ENCODE measurements around the gene MEGF11.

MEGF11 gene

DNA sequence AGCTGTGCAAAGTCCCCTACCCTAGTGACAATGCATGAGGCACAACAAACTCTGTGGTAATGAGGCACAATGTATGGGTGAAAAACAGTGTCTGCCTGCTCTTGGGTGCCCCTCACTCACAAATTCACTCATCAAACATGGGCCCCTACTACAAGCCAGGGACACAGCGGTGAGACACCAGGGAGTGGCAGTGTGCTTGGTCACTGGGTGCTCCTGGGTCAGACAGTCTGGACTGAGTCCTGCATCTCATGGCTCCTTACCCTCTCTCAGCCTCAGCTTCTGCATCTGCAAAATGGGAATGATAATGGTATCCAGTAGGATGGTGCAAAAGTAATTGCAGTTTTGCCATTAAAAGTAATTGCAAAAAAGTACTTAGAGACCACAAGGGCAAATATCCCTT lies 184.7 kb downstream of the MEGF11 start:
- Histone ChIP-seq H3K4me2 (ENCODE audit: low read length) (no peak overlapping the region), H3K9ac (ENCODE audit: low read length) (no peak overlapping the region), H4K20me1 (ENCODE audit: insufficient read depth, low read length) (no peaks in the 10 kb centered on the region), H3K27me3 (ENCODE audit: insufficient read depth, low read length) (no peaks in the 10 kb centered on the region), H3K4me3 (ENCODE audit: low read depth, low read length, poor library complexity, severe bottlenecking) (no peak overlapping the region), H3F3A (ENCODE audit: insufficient read depth, low read length) (no peaks in the 10 kb centered on the region), H3K79me2 (ENCODE audit: insufficient read depth, low read length) (no peaks in the 10 kb centered on the region), H3K36me3 (ENCODE audit: insufficient read depth, low read length) (0 out of 2 replicates have a peak, but pooled peaks cover 1% of the 10 kb centered on the region), H2AFZ (ENCODE audit: low read length) (no peak overlapping the region), H3K9me2 (ENCODE audit: low read depth, low read length) (no peaks in the 10 kb centered on the region), H3K27ac (ENCODE audit: low read depth, low read length, poor library complexity, severe bottlenecking) (no peak overlapping the region), H3K4me1 (ENCODE audit: insufficient read depth, low read length, severe bottlenecking) (no peaks in the 10 kb centered on the region), H3K9me3 (ENCODE audit: low read length) (no peaks in the 10 kb centered on the region)
- TF ChIP-seq, protein P1, sequence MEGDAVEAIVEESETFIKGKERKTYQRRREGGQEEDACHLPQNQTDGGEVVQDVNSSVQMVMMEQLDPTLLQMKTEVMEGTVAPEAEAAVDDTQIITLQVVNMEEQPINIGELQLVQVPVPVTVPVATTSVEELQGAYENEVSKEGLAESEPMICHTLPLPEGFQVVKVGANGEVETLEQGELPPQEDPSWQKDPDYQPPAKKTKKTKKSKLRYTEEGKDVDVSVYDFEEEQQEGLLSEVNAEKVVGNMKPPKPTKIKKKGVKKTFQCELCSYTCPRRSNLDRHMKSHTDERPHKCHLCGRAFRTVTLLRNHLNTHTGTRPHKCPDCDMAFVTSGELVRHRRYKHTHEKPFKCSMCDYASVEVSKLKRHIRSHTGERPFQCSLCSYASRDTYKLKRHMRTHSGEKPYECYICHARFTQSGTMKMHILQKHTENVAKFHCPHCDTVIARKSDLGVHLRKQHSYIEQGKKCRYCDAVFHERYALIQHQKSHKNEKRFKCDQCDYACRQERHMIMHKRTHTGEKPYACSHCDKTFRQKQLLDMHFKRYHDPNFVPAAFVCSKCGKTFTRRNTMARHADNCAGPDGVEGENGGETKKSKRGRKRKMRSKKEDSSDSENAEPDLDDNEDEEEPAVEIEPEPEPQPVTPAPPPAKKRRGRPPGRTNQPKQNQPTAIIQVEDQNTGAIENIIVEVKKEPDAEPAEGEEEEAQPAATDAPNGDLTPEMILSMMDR (IDR thresholded peaks at IDR 0.05; ENCODE audit: low read length) = no peak
- no peak for TF ChIP-seq EZH2 (IDR thresholded peaks at IDR 0.05; ENCODE audit: borderline replicate concordance, low read length)

DNA sequence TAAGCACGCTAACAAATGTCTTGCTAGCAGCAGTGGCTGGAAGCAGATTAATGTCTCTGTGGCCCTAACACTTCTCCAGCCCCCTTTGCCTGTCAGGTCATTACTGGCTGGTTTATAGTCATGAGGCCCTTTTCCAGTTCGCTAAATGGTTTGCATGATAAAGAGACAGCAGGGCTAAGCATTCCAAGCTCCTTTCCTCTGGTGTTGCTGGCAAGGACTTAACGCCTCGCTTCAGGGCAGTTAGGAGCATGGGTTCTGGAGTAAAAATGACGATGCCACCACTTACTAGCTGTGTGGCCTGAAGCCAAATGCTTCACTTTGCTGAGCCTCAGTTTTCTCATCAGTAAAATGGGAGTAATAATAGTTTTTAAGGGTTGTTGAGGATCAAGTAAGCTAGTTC lies 185.9 kb downstream of the MEGF11 start:
- H3K27me3 ChIP-seq (ENCODE audit: insufficient read depth, low read length) = no peaks in the 10 kb centered on the region
- H3K79me2 ChIP-seq (ENCODE audit: insufficient read depth, low read length) = no peaks in the 10 kb centered on the region
- H3K9me2 ChIP-seq (ENCODE audit: low read depth, low read length) = no peaks in the 10 kb centered on the region
- no peak overlapping the region for H3K4me3 ChIP-seq (ENCODE audit: low read depth, low read length, poor library complexity, severe bottlenecking)
- H3K27ac ChIP-seq (ENCODE audit: low read depth, low read length, poor library complexity, severe bottlenecking) = no peak overlapping the region
- no peak overlapping the region for H3K9ac ChIP-seq (ENCODE audit: low read length)
- H3K9me3 ChIP-seq (ENCODE audit: low read length) = no peaks in the 10 kb centered on the region
- H3K4me1 ChIP-seq (ENCODE audit: insufficient read depth, low read length, severe bottlenecking) = no peaks in the 10 kb centered on the region
- H2AFZ ChIP-seq (ENCODE audit: low read length) = no peak overlapping the region
- no peaks in the 10 kb centered on the region for H4K20me1 ChIP-seq (ENCODE audit: insufficient read depth, low read length)
- no peak overlapping the region for H3K4me2 ChIP-seq (ENCODE audit: low read length)
- peaks cover 8% of the 10 kb centered on the region; the same call in 1 of the 2 replicates for H3K36me3 ChIP-seq (ENCODE audit: insufficient read depth, low read length)
- TF ChIP-seq EZH2 (IDR thresholded peaks at IDR 0.05; ENCODE audit: borderline replicate concordance, low read length) = no peak
- TF ChIP-seq, protein P1 (IDR thresholded peaks at IDR 0.05; ENCODE audit: low read length) = no peak
- H3F3A ChIP-seq (ENCODE audit: insufficient read depth, low read length) = no peaks in the 10 kb centered on the region

DNA sequence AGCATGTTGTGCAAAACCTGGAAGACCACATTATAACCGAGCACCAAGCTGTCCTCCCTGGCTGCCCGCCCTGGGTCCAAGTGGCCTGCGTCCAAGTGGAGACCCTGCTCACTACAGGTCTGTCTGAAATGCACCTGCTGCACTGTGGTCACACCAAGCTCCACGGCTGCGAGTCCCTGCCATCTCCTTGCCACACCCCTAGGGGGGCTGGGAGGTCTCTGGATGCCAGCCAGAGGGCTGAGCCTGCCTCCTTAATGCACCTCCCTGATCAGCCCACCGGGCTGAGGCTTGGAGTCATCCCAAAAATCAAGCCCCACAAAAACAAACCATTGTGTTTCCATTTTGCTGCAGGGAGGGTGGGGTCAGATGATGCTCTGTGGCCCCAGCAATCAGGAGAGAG lies 187.1 kb downstream of the MEGF11 start:
- Histone ChIP-seq H3K4me3 (ENCODE audit: low read depth, low read length, poor library complexity, severe bottlenecking) (no peak overlapping the region), H3K27ac (ENCODE audit: low read depth, low read length, poor library complexity, severe bottlenecking) (no peak overlapping the region), H3K4me2 (ENCODE audit: low read length) (no peak overlapping the region), H3K79me2 (ENCODE audit: insufficient read depth, low read length) (no peaks in the 10 kb centered on the region), H3F3A (ENCODE audit: insufficient read depth, low read length) (no peaks in the 10 kb centered on the region), H3K9ac (ENCODE audit: low read length) (no peak overlapping the region), H2AFZ (ENCODE audit: low read length) (no peak overlapping the region), H3K27me3 (ENCODE audit: insufficient read depth, low read length) (no peaks in the 10 kb centered on the region), H3K4me1 (ENCODE audit: insufficient read depth, low read length, severe bottlenecking) (no peaks in the 10 kb centered on the region), H3K9me3 (ENCODE audit: low read length) (no peaks in the 10 kb centered on the region), H4K20me1 (ENCODE audit: insufficient read depth, low read length) (no peaks in the 10 kb centered on the region), H3K9me2 (ENCODE audit: low read depth, low read length) (no peaks in the 10 kb centered on the region), H3K36me3 (ENCODE audit: insufficient read depth, low read length) (peaks cover 8% of the 10 kb centered on the region; the same call in 1 of the 2 replicates)
- no peak for TF ChIP-seq EZH2 (IDR thresholded peaks at IDR 0.05; ENCODE audit: borderline replicate concordance, low read length)
- TF ChIP-seq, protein P1 (IDR thresholded peaks at IDR 0.05; ENCODE audit: low read length) = no peak
